ENCODE measurements around the gene UBE2F. TPM values are rescaled to one million over a fixed set of nuclear protein-coding genes. Genes with fewer than 3 reads are reported as not detected.
A peak's percentile ranks its signal among the peaks of the same experiment; 100 is the strongest.

The UBE2F gene
- total RNA-seq, 5 donors from 2014 or later (not counting 1 experiment from before 2014, with no cell fraction given): 35.1 to 53.6 (median 37.3) TPM

DNA sequence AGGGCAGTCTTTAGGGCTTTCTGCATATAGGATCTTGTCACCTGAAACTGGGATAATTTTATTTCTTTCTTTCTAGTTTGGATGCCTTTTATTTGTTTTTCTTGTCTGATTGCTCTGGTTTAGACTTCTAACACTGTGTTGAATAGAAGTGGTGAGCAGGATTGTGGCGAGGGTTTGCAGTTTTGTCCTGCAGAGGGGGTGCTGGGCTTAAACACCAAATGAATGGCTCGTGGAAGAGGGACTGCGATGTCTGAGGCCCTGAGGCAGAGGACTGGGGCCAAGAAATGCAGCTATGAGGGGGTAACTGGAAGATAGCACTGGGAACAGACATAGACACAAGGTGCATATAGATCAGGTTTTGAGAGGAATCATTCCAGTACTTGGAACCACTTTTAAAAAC lies 20.5 kb downstream of the UBE2F start:
- CTCF ChIA-PET: no interaction called here
- H3K27ac Mint-ChIP-seq: peak overlapping the region; percentile 2 to 77
- H3K4me1 ChIP-seq (ENCODE audit: control insufficient read depth in 1 of 2, extremely low read depth in 1 of 2, insufficient read depth in 2 of 2, low read length in 2 of 2): peaks cover 0 to 11% of the 10 kb centered on the region in 2 experiments
- H3K36me3 Mint-ChIP-seq: peaks cover 40% of the 10 kb centered on the region
- H3K4me1 Mint-ChIP-seq: peaks cover 23 to 35% (median 27%) of the 10 kb centered on the region in 3 donors
- H3K27ac ChIP-seq (ENCODE audit: low read length): no peak overlapping the region
- no peaks in the 10 kb centered on the region for H3K27me3 ChIP-seq (replicated peaks in 1 of 2; ENCODE audit: control insufficient read depth in 2 of 2, extremely low read depth in 1 of 2, insufficient read depth in 2 of 2, low read length in 1 of 2)
- H3K36me3 ChIP-seq (ENCODE audit: control insufficient read depth in 2 of 2, extremely low read depth in 1 of 2, insufficient read depth in 1 of 2, low read length in 1 of 2): peaks cover 0 to 9% of the 10 kb centered on the region in 2 donors
- no peak for DNase-seq
- ATAC-seq (replicated peaks in 1 of 4): no peak
- H3K9me3 Mint-ChIP-seq: no peaks in the 10 kb centered on the region
- H3K4me3 Mint-ChIP-seq: no peak overlapping the region
- WGBS (ENCODE audit: insufficient coverage): 87% methylated on average over 3 of the region's 3 CpGs
- no peaks in the 10 kb centered on the region for H3K9me3 ChIP-seq
- POLR2A ChIA-PET: no interaction called here
- H3K4me3 ChIP-seq (ENCODE audit: control insufficient read depth in 1 of 2, extremely low read depth in 1 of 2, low read length in 1 of 2): no peak overlapping the region
- no peaks in the 10 kb centered on the region for H3K27me3 Mint-ChIP-seq

GRCh38 chr2:237993701-237994100 lies 26.9 kb downstream of the UBE2F start:
- Mint-ChIP-seq H3K4me3 (no peak overlapping the region), H3K27me3 (no peaks in the 10 kb centered on the region), H3K4me1 (peaks cover 21 to 27% (median 27%) of the 10 kb centered on the region in 3 donors), H3K36me3 (peaks cover 26% of the 10 kb centered on the region), H3K27ac (no peak overlapping the region), H3K9me3 (no peaks in the 10 kb centered on the region)
- Histone ChIP-seq H3K4me3 (ENCODE audit: control insufficient read depth in 1 of 2, extremely low read depth in 1 of 2, low read length in 1 of 2) (no peak overlapping the region), H3K27ac (ENCODE audit: low read length) (no peak overlapping the region), H3K4me1 (ENCODE audit: control insufficient read depth in 1 of 2, extremely low read depth in 1 of 2, insufficient read depth in 2 of 2, low read length in 2 of 2) (peaks cover 6 to 7% of the 10 kb centered on the region in 2 experiments), H3K36me3 (ENCODE audit: control insufficient read depth in 2 of 2, extremely low read depth in 1 of 2, insufficient read depth in 1 of 2, low read length in 1 of 2) (peaks cover 0 to 25% of the 10 kb centered on the region in 2 donors), H3K9me3 (no peaks in the 10 kb centered on the region), H3K27me3 (replicated peaks in 1 of 2; ENCODE audit: control insufficient read depth in 2 of 2, extremely low read depth in 1 of 2, insufficient read depth in 2 of 2, low read length in 1 of 2) (no peaks in the 10 kb centered on the region)
- POLR2A ChIA-PET: interaction anchor here in 1 of 2 donors (0.6 kb wide), 1 partner anchor 21 kb away, joined by 3 read pairs; no protein-coding TSS in a partner anchor
- WGBS (ENCODE audit: insufficient coverage): 100% methylated on average over 1 of the region's 1 CpG
- CTCF ChIA-PET: no interaction called here
- ATAC-seq (replicated peaks in 1 of 4) (no peak), DNase-seq (no peak)

GRCh38 chr2:237995036-237995435 lies 28.2 kb downstream of the UBE2F start:
- DNase-seq (no peak), ATAC-seq (replicated peaks in 1 of 4) (no peak)
- no CpG with 5 or more reads among the region's 2 CpGs for WGBS (ENCODE audit: insufficient coverage)
- POLR2A ChIA-PET: no interaction called here
- H3K36me3 Mint-ChIP-seq: peaks cover 29% of the 10 kb centered on the region
- peaks cover 28 to 34% (median 28%) of the 10 kb centered on the region in 3 donors for H3K4me1 Mint-ChIP-seq
- Histone ChIP-seq H3K36me3 (ENCODE audit: control insufficient read depth in 2 of 2, extremely low read depth in 1 of 2, insufficient read depth in 1 of 2, low read length in 1 of 2) (peaks cover 0 to 23% of the 10 kb centered on the region in 2 donors), H3K27ac (ENCODE audit: low read length) (no peak overlapping the region), H3K27me3 (replicated peaks in 1 of 2; ENCODE audit: control insufficient read depth in 2 of 2, extremely low read depth in 1 of 2, insufficient read depth in 2 of 2, low read length in 1 of 2) (no peaks in the 10 kb centered on the region), H3K4me3 (ENCODE audit: control insufficient read depth in 1 of 2, extremely low read depth in 1 of 2, low read length in 1 of 2) (no peak overlapping the region), H3K9me3 (no peaks in the 10 kb centered on the region), H3K4me1 (ENCODE audit: control insufficient read depth in 1 of 2, extremely low read depth in 1 of 2, insufficient read depth in 2 of 2, low read length in 2 of 2) (peaks cover 10 to 11% of the 10 kb centered on the region in 2 experiments)
- H3K27me3 Mint-ChIP-seq: no peaks in the 10 kb centered on the region
- no peaks in the 10 kb centered on the region for H3K9me3 Mint-ChIP-seq
- peak overlapping the region in 1 of 2 donors; percentile 78 for H3K27ac Mint-ChIP-seq
- no peak overlapping the region for H3K4me3 Mint-ChIP-seq
- CTCF ChIA-PET: interaction anchor here in 1 of 2 donors (0.6 to 1.4 kb wide), 2 partner anchors 15 to 95 kb away, joined by 3 to 4 read pairs; no protein-coding TSS in a partner anchor

- peak overlapping the region in 1 of 2 donors; percentile 43 for H3K27ac Mint-ChIP-seq
- Histone ChIP-seq H3K27ac (ENCODE audit: low read length) (no peak overlapping the region), H3K36me3 (ENCODE audit: control insufficient read depth in 2 of 2, extremely low read depth in 1 of 2, insufficient read depth in 1 of 2, low read length in 1 of 2) (peaks cover 0 to 23% of the 10 kb centered on the region in 2 donors), H3K27me3 (replicated peaks in 1 of 2; ENCODE audit: control insufficient read depth in 2 of 2, extremely low read depth in 1 of 2, insufficient read depth in 2 of 2, low read length in 1 of 2) (no peaks in the 10 kb centered on the region), H3K4me1 (ENCODE audit: control insufficient read depth in 1 of 2, extremely low read depth in 1 of 2, insufficient read depth in 2 of 2, low read length in 2 of 2) (peaks cover 10 to 11% of the 10 kb centered on the region in 2 experiments), H3K9me3 (no peaks in the 10 kb centered on the region), H3K4me3 (ENCODE audit: control insufficient read depth in 1 of 2, extremely low read depth in 1 of 2, low read length in 1 of 2) (no peak overlapping the region)
- H3K4me1 Mint-ChIP-seq: peaks cover 28 to 37% (median 28%) of the 10 kb centered on the region in 3 donors
- CTCF ChIA-PET: no interaction called here
- no peaks in the 10 kb centered on the region for H3K9me3 Mint-ChIP-seq
- DNase-seq: no peak
- ATAC-seq (replicated peaks in 1 of 4): no peak
- peaks cover 32% of the 10 kb centered on the region for H3K36me3 Mint-ChIP-seq
- POLR2A ChIA-PET: no interaction called here
- 62% methylated on average over 3 of the region's 9 CpGs for WGBS (ENCODE audit: insufficient coverage)
- no peaks in the 10 kb centered on the region for H3K27me3 Mint-ChIP-seq
- no peak overlapping the region for H3K4me3 Mint-ChIP-seq
These were observed 29.3 kb downstream of the UBE2F start for GRCh38 chr2:237996021-237996593.

- peak overlapping the region in 2 of 3 donors; percentile 15 to 26 for H3K4me3 Mint-ChIP-seq
These were observed 30.7 kb downstream of the UBE2F start for GRCh38 chr2:237997521-237997920.

GRCh38 chr2:237998530-237998929 lies 31.7 kb downstream of the UBE2F start:
- Histone ChIP-seq H3K4me1 (ENCODE audit: control insufficient read depth in 1 of 2, extremely low read depth in 1 of 2, insufficient read depth in 2 of 2, low read length in 2 of 2) (peaks cover 13 to 18% of the 10 kb centered on the region in 2 experiments), H3K27ac (ENCODE audit: low read length) (peak overlapping the region; percentile 54), H3K9me3 (no peaks in the 10 kb centered on the region), H3K27me3 (replicated peaks in 1 of 2; ENCODE audit: control insufficient read depth in 2 of 2, extremely low read depth in 1 of 2, insufficient read depth in 2 of 2, low read length in 1 of 2) (no peaks in the 10 kb centered on the region), H3K36me3 (ENCODE audit: control insufficient read depth in 2 of 2, extremely low read depth in 1 of 2, insufficient read depth in 1 of 2, low read length in 1 of 2) (peaks cover 0 to 9% of the 10 kb centered on the region in 2 donors), H3K4me3 (ENCODE audit: control insufficient read depth in 1 of 2, extremely low read depth in 1 of 2, low read length in 1 of 2) (no peak overlapping the region)
- no CpG with 5 or more reads among the region's 4 CpGs for WGBS (ENCODE audit: insufficient coverage)
- Mint-ChIP-seq H3K36me3 (peaks cover 28% of the 10 kb centered on the region), H3K4me3 (peak overlapping the region; percentile 54 to 68 (median 65)), H3K9me3 (no peaks in the 10 kb centered on the region), H3K27me3 (no peaks in the 10 kb centered on the region), H3K27ac (peak overlapping the region; percentile 88 to 89), H3K4me1 (peaks cover 37 to 46% (median 39%) of the 10 kb centered on the region in 3 donors)
- DNase-seq: peak in 1 of 35 experiments; percentile 50
- POLR2A ChIA-PET: interaction anchor here in 1 of 2 donors (0.6 kb wide), 1 partner anchor 11 kb away, joined by 5 read pairs; no protein-coding TSS in a partner anchor
- ATAC-seq (replicated peaks in 1 of 4): peak; percentile 20 to 58 (median 44)
- CTCF ChIA-PET: interaction anchor here (0.6 to 1.3 kb wide), 3 partner anchors 11 to 1078 kb away, joined by 3 to 4 read pairs (median 4); no protein-coding TSS in a partner anchor

More at GRCh38 chr2:237997521-237997920, 30.7 kb downstream of the UBE2F start:
- H3K9me3 Mint-ChIP-seq: no peaks in the 10 kb centered on the region
- peaks cover 28 to 37% (median 33%) of the 10 kb centered on the region in 3 donors for H3K4me1 Mint-ChIP-seq
- ATAC-seq (replicated peaks in 1 of 4) (no peak), DNase-seq (no peak)
- Histone ChIP-seq H3K27ac (ENCODE audit: low read length) (peak overlapping the region; percentile 54), H3K4me1 (ENCODE audit: control insufficient read depth in 1 of 2, extremely low read depth in 1 of 2, insufficient read depth in 2 of 2, low read length in 2 of 2) (peaks cover 10 to 11% of the 10 kb centered on the region in 2 experiments), H3K36me3 (ENCODE audit: control insufficient read depth in 2 of 2, extremely low read depth in 1 of 2, insufficient read depth in 1 of 2, low read length in 1 of 2) (peaks cover 0 to 16% of the 10 kb centered on the region in 2 donors), H3K4me3 (ENCODE audit: control insufficient read depth in 1 of 2, extremely low read depth in 1 of 2, low read length in 1 of 2) (no peak overlapping the region), H3K27me3 (replicated peaks in 1 of 2; ENCODE audit: control insufficient read depth in 2 of 2, extremely low read depth in 1 of 2, insufficient read depth in 2 of 2, low read length in 1 of 2) (no peaks in the 10 kb centered on the region), H3K9me3 (no peaks in the 10 kb centered on the region)
- H3K27me3 Mint-ChIP-seq: no peaks in the 10 kb centered on the region
- ChIA-PET CTCF (no interaction called here), POLR2A (interaction anchor here in 1 of 2 donors (0.6 kb wide), 1 partner anchor 29 kb away, joined by 4 read pairs; no protein-coding TSS in a partner anchor)
- peak overlapping the region; percentile 46 to 68 for H3K27ac Mint-ChIP-seq
- 67% methylated on average over 3 of the region's 4 CpGs for WGBS (ENCODE audit: insufficient coverage)
- H3K36me3 Mint-ChIP-seq: peaks cover 24% of the 10 kb centered on the region
